HG03097 (cell line): Measurements from ENCODE around the gene CLK3.
"Not testable (repeated sequence)": the region's sequence is repeated elsewhere in the genome, so short reads cannot be mapped to it uniquely, and the experiment has no call there.

ENCODE experiments used
- ATAC-seq: cut with Tn5 transposase; IDR thresholded peaks from one replicate; pipeline ENCODE4 v1.9.1; 2021; ENCODE audit not compliant: unreplicated experiment, low FRiP score

CLK3 gene

DNA sequence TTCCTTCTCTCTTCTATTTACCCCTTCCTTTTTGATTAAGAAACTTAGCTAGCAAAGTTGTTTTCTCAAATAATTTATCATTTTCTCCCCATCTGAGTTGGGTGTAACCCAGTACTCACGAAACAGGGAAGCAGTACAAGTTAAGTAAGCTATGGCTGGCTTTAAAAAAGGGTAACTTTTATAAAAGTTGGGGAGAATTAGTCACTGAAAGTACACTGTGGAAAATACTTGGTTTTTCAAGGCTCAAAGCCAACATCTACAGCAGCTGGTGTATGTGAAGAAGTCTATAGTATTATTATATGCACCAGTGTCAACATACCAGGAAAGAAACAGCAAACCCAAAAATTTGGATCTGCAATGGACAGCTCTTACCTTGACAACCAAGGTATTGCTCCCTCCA lies 25.5 kb downstream of the CLK3 start:
- ATAC-seq = no peak

DNA sequence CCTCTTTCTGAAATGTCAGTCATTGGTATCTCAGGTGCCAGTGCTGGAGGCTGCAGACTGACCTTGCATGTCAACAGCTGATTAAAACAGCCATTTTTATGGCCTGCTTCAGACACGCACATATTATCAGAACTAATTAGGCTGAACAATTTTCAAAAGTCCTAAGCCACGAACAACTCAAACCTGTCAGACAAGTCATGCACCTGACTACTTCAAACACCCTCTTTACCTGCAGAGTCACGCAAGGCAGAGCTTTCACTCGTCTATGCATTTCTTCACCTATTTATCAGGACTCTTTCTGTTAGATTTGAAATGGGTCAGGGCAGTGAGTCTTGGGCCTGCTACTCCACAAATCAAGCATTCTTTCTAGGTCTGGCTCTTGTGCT lies 26.7 kb downstream of the CLK3 start:
- no peak for ATAC-seq

DNA sequence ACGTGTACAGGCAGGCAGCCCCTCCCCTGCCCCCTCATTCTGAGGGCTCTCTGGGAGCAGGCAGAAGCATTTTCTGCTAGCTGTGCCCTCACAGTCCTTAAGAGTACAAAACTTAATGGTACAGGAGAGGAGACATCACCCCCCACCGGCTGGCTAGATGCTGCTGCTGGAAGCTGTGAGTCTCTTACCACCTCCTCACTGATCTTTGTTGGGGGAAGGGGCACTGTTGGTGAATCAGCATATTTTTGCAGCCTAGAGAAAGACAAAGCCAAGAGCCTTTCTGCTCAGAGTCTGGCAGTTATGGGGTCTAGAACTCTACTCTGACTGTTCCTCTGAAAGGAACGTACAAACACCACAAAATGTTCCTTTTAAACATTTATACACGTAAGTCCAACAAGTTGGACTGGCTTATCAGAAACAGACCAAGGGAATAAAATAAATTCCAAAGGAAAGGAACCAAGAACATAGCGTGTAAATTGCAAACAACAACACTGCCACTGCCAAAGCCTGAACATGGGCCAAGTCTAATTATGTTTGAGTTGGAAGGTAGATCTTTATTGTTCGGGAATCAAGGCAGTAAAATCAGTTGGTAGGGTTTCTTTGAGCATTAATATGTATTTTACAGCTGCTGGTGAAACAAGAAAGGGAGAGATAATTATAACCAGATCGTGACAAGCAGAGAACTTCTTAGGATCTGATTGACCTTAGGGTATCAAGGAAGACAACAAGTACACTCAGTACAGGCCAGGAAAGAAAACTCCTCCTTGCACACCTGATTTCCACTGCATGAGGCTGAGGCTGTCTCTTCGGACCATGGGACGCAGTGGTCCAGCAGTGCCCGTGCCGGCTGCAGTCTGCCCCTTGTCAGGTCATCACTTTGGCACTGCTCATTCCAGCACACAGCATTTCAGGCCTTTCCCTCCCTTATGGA lies 27.4 kb downstream of the CLK3 start:
- ATAC-seq = no peak

DNA sequence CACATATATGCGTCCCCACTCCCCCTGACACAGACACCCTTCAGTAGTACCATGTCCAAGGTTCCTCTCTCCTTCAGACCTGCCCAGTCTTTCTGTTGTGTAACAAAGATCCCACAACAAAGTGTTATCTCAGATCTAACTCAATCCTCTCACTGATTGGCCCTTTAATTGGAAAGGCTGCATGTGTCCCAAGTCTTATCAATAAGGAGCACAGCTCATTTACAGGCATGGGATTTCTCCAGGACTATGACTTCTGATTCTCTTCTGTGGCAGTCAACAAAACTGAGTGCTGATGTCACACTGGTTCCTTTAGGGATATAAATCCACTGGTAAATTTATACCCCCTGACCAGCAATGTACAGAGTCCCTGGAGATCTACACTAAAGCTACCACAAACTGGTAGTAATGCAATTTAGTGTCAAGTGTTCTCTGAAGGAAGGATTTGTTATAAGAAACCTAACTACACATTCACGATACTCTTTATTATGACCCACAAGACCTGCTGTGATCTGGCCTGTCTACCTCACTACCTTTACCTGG lies 28.1 kb downstream of the CLK3 start:
- ATAC-seq = no peak

DNA sequence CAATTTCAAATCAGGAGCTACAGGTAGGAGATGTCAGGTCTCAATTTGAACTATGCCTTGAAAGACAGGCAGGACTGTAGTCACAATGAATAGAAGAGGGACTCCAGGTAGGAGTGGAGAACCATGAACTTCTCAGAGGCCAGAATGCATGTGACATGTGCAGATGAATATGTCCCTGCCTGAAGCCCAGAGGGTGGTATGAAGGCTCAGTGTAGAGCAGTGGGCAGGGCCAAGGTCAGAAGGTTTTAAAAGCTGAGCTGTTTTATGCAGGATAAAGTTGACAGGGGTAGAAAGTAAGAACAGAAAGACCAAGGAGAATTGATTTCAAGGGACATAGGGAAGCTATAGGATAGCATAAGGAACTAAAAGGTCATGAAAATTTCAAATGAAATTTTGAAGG lies 30.8 kb downstream of the CLK3 start:
- no peak for ATAC-seq

DNA sequence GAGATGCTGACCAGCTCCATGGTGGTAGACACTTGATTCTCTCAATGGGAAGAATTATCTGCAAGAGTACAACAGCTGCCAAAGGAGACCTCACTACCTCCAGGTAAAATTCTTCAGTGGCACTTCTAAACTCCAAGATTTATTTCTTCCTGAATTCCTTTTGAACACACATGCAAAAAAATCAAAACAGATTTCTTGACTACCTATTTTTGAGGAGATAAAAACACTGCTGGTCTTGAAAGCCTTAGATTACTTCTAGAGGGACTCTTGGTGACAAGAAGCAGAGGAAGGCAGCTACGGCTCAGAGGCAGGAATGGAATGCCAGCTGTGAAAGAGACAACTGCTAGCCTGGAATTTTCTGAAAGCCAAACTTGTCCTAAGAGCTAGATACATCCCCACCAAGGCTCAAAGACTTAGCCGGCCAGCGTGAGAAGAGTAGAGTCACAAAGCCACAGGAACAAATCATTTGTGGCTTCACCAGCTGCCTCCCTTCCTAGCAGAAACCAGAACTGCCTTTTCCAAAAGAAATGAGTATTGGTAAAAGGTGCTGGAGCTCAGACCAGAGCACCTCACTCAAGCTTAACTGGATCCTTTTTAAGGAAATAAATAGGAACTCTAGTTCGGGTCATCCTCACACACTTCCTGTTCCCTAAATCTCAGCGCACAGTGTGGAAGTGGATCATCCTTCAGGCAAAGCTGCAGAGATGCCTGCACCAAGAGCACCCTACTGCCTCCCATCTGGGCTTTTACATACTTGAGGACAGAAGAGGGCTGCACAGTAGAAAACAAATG lies 32.6 kb downstream of the CLK3 start:
- ATAC-seq = no peak

DNA sequence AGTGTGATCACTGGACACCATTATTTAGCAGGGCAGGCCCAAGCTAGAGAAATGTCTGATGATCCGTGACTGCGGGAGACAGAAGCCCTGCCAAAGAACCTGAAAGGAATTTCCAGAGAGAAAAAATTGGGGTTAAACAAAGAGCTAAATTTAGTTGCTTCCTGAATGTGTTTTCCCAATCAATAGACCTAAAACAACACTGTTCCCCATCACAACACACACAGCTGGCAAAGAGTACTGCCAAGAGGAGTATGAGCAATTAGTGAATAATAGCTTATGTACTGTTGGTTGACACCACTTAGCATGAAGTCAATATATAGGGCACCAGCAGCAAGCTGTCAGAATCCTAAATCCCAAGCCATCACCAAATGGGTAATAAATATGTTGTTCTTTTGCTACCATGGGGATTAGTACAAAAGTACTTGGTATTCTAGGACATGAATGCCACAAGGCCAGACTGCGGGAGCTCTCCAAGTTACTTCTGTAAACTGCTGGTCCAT lies 35.7 kb downstream of the CLK3 start:
- no peak for ATAC-seq

DNA sequence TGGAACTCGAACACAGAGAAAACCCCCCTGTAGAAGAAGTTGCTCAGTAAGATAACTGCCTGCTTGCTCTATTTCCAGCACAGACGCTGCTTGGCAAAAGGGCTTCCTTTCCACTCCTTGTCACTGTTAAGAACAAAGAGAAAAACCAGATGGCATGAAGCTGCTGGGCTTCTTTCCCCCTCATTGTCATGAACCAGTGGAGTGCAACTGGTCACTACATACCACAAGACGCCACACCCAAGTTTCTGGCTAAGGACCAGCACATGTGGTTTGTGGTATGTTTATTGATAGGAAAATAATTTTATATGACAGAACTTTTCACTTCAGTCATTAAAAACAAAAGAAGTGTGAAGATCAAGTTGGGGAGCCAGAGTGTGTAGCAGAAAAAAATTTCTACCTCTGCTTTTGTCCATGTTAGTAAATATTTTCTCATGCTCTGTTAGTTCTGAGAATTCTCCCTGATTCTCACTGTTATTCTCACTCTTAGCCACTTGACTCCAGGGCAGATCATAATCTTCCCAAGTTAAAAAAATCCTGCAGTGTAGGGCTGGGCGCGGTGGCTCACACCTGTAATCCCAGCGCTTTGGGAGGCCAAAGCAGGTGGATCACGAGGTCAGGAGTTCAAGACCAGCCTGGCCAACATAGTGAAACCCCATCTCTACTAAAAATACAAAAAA lies 37.9 kb downstream of the CLK3 start:
- no peak for ATAC-seq

DNA sequence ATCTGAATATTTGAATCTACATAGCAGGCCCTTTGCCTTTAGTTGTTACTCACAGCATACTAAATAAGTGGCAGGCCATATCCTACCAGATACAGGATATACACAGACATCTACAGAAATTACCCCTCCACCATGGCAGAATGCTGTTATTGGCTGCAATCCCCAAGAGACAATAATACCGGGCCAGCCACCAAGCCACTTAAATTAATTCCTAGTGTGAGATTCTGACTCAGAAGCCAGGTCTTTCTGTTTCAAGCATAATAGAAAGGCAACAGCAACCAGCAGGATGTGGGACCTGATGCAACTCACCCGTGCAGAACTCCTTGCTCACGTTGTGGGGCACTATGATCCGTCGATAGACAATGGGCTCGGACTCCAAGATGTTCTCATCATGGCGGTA lies 39.8 kb downstream of the CLK3 start:
- peak; percentile 59 for ATAC-seq

DNA sequence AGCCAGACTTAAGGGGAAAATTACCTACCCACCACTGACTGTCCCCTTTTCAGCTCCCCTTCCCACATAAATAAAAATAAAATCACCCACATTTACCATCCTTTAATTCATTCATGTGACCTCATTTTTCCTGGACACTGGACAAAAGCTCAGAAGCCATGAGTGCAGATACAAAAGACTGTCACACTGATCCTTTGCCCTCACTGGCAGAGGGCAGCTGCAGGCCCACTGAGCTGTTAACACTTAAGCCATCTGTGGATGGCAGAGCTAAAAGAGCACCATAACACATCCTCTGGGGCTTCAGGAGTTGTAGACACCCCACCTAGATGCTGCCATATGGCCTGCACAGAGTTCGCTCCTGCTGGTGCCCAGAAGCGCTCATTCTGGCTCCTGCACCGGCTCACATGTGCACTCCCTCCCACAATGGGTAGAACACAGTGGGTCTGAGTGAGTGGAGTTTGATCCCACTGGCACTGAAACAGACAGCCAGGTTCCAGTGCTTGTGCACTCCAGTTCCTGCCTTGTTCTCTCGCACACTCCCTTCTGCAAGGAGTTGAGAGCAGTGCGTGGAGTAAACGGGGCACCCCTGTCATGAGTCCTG lies 41.4 kb downstream of the CLK3 start:
- ATAC-seq = no peak

DNA sequence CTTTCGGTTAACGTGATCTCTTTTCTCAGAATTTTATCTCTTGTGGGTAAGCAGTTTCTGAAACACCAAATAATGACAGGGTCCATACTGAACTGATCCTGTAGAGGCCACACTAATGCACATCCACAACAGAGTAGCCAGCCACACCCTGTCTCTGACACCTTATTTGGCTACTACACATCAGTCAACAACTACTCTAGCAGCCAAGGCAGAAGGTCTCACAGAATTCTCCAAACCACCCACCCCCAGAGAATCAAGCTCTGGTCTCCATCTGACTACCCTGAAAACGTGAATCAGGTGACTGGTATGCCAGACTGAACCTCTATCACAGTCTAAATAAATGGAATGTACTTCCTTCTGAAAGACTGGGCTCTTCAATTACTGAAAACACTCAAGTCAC lies 42.2 kb downstream of the CLK3 start:
- ATAC-seq = no peak

DNA sequence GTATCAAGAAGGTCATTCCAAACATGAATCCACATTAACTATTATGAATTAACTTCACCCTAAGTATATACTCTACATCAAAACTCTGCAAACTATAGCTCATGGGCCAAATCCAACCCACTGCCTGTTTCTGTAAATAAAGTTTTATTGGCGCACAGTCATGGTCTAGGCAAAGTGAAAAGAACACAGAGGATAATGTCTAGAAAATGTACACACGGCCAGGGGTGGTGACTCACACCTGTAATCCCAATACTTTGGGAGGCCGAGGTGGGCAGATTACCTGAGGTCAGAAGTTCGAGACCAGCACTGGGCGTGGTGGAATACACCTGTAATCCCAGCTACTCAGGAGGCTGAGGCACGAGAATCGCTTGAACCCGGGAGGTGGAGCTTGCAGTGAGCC lies 45.6 kb downstream of the CLK3 start:
- ATAC-seq = not testable (repeated sequence)

DNA sequence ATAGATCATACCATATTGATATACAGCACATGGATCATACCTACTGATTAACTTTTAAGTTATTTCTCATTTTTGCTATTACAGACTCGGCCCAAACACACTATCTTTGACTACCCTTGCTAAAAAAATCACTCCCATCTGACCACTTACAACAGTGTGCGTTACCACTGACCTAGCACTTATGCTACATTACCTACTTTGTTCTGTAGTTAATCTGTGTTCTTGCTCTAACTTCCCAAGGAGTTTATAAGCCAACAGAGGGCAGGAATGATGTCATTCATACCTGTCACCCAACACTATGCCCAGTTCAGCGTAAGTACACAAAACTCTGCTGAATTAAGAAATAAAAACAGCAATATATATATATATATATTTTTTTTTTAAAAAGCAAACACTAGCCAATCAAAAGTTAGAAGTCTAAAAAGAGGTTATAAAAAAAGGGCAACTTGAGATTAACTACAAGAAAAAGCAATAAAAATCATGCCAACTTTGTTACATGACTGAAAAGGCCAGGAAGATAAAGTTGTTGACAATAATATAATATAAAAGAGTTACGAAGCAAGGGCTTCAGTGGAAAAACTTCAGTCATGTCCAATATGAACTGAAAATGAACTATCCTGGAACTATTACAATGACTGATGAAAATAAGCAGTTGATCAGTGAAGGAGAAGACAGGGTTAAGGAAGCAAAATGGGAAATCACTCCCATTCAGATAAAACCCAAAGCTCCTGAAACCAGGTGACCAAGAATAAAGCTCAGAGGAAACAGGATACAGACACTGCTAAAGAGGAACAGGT lies 46.6 kb downstream of the CLK3 start:
- ATAC-seq = no peak

DNA sequence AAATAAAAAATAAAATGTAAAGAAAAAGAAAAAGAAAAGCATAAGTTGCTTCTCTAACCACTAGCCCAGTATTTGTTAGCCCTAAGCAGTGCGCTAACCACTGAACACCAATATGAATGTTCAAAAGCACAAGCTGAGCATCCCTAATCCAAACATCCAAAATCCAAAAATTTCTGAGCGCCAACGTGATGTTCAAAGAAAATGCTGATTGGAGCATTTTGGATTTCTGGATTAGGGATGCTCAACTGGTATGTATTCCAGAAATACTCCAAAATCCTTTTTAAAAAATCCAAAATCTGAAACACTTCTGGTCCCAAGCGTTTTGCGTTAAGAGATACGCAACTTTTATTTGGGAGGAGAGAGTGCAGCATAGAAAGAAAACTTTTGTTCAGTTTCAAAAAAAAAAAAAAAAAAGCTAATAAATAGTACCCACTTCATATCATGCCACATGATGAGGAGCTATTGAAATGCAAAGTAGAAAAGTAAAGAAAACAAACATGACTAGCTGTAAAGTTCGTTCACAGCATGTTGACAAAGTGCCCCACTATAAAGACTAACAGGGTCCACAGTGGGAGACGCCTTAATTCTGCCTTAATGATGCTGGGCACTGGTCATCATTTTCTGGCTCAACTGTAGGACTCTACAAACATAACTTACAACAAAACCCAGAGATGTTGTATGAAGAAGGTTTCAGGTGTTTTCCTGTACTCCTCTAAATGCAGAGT lies 47.8 kb downstream of the CLK3 start:
- ATAC-seq = no peak

DNA sequence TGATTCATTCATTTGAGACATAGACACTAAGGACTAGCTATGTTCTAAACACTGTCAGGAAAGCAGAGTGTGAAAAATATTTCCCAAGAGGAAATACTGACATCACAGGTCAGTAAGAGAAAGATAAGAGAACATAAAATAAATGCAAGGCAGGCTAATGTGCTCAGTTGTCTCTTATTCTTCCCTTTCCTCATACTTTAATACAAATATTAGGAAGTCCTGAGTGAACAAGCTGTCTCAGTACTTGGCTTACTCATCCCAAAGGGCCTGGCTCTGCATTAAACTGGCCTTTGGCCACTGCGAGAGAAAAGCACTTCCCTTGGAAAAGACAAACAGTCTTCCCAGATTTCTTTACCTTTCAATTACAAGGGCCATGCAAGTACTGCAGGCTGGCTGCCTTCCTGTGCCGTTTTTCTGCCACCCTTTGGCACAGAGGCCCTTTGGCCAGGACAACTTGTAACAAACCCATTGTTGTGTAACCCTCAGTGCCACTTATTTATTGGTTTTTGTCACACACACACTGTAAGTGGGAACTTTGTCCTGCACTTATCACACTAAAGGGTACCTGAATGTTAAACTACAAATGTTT lies 48.5 kb downstream of the CLK3 start:
- no peak for ATAC-seq

DNA sequence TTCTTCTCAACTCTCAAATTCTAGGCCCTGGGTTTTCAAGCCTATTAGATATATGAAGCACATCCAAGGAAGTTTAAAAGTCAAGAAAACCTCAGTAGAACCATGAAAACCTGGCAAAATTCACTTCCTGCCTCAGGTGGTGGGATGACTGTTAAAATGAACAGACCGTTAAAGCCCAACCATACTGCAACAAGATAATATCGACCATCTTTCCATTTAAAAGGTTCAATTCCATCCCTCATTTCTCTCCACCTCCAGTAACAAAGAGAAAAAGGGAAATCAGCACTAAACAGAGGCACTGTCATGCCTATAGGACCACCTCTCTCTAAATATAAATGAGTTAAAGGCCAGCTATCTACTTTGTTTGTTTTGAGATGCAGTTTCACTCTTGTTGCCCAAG lies 49.0 kb downstream of the CLK3 start:
- no peak for ATAC-seq

DNA sequence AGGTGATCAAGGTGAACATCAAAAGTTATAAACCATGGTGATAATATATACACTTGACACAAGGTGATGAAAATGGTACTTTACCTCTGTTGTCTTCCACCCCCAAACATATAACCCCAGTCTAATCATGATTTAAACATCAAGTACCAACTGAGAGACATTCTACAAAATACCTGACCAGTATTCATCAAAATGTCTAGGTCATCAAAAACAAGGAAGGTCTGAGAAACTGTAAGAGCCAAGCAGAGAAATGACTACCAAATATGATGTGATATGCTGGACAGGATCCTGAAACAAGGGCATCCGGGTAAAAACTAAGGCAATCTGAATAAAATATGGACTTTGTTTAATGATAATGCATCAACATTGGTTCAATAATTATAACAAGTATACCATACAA lies 52.3 kb downstream of the CLK3 start:
- no peak for ATAC-seq

DNA sequence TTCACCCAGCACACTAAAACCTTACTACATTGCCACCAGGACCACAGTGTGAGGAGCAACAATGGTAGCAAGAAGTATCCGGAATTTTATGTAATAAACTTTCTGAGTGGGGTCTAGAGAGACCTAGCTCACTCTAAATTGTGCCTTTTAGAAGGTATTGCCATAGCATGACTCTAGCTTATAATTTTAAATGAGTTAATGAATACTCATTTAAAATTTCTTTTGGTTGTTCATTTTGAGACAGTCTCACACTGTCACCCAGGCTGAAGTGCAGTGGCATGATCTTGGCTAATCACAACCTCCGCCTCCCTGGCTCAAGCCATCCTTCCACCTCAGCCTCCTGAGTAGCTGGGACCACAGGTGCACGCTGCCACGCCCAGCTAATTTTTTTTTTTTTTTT lies 54.0 kb downstream of the CLK3 start:
- ATAC-seq = no peak

DNA sequence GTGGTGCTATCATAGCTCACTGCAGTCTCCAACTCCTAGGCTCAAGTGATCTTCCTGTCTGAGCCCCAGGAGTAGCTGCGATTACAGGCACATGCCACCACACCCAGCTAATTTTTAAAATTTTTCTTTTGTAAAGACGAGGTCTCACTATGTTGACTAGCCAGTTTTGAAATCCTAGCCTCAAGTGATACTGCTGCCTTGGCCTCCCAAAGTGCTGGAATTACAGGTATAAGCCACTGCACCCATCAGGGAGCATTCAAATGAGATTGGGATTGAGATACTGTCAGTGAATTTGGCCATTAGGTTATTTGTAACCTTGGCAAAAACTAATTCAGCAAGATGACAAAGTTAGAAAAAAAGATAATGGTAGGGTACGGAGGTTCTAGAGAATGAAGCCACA lies 58.5 kb downstream of the CLK3 start:
- ATAC-seq = no peak
